ENCODE results near the gene NEDD4L. TPM values are rescaled to one million over a fixed set of nuclear protein-coding genes. Genes with fewer than 3 reads are reported as not detected.

Gene NEDD4L
- total RNA-seq, 4 donors from 2014 or later = 22.7 to 39.9 (median 34.7) TPM

DNA sequence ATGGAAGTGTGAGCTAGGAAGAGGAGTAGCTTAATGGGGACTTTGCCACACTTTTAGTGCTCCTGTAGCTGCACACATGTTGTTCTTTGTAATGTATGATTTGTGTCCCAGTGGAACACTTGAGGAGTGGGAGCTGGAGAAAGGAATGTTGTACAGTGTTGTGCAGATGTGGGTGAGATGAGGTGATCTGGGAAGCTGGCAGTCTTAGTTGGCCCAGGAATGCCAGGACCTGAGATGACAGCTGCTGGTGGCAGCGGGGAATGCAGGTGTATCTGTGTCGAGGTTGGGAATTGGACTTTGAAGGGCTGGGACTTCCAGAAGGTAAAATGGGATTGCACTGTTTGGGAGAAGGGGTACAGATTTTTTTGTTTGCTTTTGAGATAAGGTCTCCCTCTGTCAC, 23.6 kb downstream of the NEDD4L start:
- Histone ChIP-seq H3K9me3 (no peaks in the 10 kb centered on the region), H3K4me3 (no peak overlapping the region), H3K27ac (replicated peaks in 1 of 4) (no peak overlapping the region), H3K27me3 (no peaks in the 10 kb centered on the region), H3K36me3 (no peaks in the 10 kb centered on the region), H3K4me1 (no peaks in the 10 kb centered on the region)
- intact Hi-C loops (cut with DNase I) = no loop called here
- 97% methylated on average over 2 of the region's 2 CpGs for WGBS
- DNase-seq (ENCODE audit: extremely low spot score) = no peak
- TF ChIP-seq CTCF (IDR thresholded peaks at IDR 0.05) (no peak), POLR2A (IDR thresholded peaks at IDR 0.05; ENCODE audit: low read depth) (no peak), POLR2AphosphoS5 (IDR thresholded peaks at IDR 0.05) (no peak), EP300 (IDR thresholded peaks at IDR 0.05) (no peak)

- H3K36me3 ChIP-seq = no peaks in the 10 kb centered on the region
- TF ChIP-seq POLR2AphosphoS5 (IDR thresholded peaks at IDR 0.05) = no peak
- no peak for TF ChIP-seq CTCF (IDR thresholded peaks at IDR 0.05)
- no peak for TF ChIP-seq EP300 (IDR thresholded peaks at IDR 0.05)
- TF ChIP-seq POLR2A (IDR thresholded peaks at IDR 0.05; ENCODE audit: low read depth) = no peak
- no peak overlapping the region for H3K27ac ChIP-seq (replicated peaks in 1 of 4)
- no peaks in the 10 kb centered on the region for H3K4me1 ChIP-seq
- DNase-seq (ENCODE audit: extremely low spot score) = no peak
- H3K9me3 ChIP-seq = no peaks in the 10 kb centered on the region
- H3K4me3 ChIP-seq = no peak overlapping the region
- intact Hi-C loops (cut with DNase I) = no loop called here
- H3K27me3 ChIP-seq = no peaks in the 10 kb centered on the region
Observed at GRCh38 chr18:58069099-58069498, 25.1 kb downstream of the NEDD4L start.

DNA sequence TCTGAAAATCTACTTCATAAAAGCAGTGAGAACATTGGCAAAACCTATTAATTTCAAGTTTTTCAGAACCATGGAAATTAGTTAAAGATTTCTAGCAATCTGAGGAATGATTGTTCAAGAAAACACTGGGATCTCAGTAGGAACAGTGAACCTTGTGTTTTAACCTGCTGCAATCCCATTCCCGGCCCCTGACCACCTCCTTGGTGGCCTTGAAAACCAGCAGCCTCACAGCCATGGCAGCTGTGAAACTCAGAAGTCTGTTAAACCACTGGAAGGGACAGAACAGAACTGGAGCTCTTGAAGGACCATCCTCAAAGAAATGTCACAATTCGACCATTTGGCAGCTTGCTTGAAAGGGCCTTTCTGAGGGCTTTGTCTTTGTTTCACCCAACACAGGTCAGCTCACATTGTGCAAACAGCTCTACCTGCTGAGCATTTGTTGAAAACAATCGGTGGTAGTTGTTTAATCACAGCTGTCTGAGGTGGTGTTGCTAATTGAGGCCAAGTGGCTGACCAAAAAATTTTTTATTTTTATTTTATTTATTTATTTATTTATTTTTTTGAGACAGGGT, 25.8 kb downstream of the NEDD4L start:
- Histone ChIP-seq H3K36me3 (no peaks in the 10 kb centered on the region), H3K4me3 (no peak overlapping the region), H3K4me1 (no peaks in the 10 kb centered on the region), H3K9me3 (no peaks in the 10 kb centered on the region), H3K27ac (replicated peaks in 1 of 4) (no peak overlapping the region), H3K27me3 (no peaks in the 10 kb centered on the region)
- no peak for DNase-seq (ENCODE audit: extremely low spot score)
- intact Hi-C loops (cut with DNase I) = no loop called here
- TF ChIP-seq POLR2A (IDR thresholded peaks at IDR 0.05; ENCODE audit: low read depth) = no peak
- TF ChIP-seq POLR2AphosphoS5 (IDR thresholded peaks at IDR 0.05) = no peak
- WGBS = 76% methylated on average over 3 of the region's 3 CpGs

- H3K27ac ChIP-seq (replicated peaks in 1 of 4) = no peak overlapping the region
- 58% methylated on average over 2 of the region's 2 CpGs for WGBS
- H3K4me1 ChIP-seq = peaks cover 0 to 11% (median 7%) of the 10 kb centered on the region in 4 donors
- no peak for DNase-seq (ENCODE audit: extremely low spot score)
- H3K27me3 ChIP-seq = no peaks in the 10 kb centered on the region
- no peaks in the 10 kb centered on the region for H3K9me3 ChIP-seq
- TF ChIP-seq POLR2AphosphoS5 (IDR thresholded peaks at IDR 0.05) (no peak), EP300 (IDR thresholded peaks at IDR 0.05) (no peak), CTCF (IDR thresholded peaks at IDR 0.05) (no peak), POLR2A (IDR thresholded peaks at IDR 0.05; ENCODE audit: low read depth) (no peak)
- no peaks in the 10 kb centered on the region for H3K36me3 ChIP-seq
- intact Hi-C loops (cut with DNase I) = no loop called here
- H3K4me3 ChIP-seq = no peak overlapping the region
Observed at GRCh38 chr18:58076052-58076451, 32.0 kb downstream of the NEDD4L start.

GRCh38 chr18:58077329-58077728, 33.3 kb downstream of the NEDD4L start:
- WGBS = 73% methylated on average over 9 of the region's 9 CpGs
- intact Hi-C loops (cut with DNase I) = no loop called here
- Histone ChIP-seq H3K27ac (replicated peaks in 1 of 4) (no peak overlapping the region), H3K4me1 (peaks cover 0 to 11% (median 7%) of the 10 kb centered on the region in 4 donors), H3K27me3 (no peaks in the 10 kb centered on the region), H3K36me3 (no peaks in the 10 kb centered on the region), H3K9me3 (no peaks in the 10 kb centered on the region), H3K4me3 (no peak overlapping the region)
- TF ChIP-seq CTCF (IDR thresholded peaks at IDR 0.05) (no peak), POLR2AphosphoS5 (IDR thresholded peaks at IDR 0.05) (no peak), EP300 (IDR thresholded peaks at IDR 0.05) (no peak), POLR2A (IDR thresholded peaks at IDR 0.05; ENCODE audit: low read depth) (no peak)
- no peak for DNase-seq (ENCODE audit: extremely low spot score)

Measured in esophagus muscularis mucosa (tissue), 4 donors.